GM21737 (cell line): ENCODE results near the gene SMTNL2.

Experiments
- ATAC-seq: cut with Tn5 transposase; IDR thresholded peaks from one replicate; pipeline ENCODE4 v1.9.1; 2021; ENCODE audit warnings: mild to moderate bottlenecking, moderate library complexity; ENCODE audit not compliant: unreplicated experiment

The SMTNL2 gene

DNA sequence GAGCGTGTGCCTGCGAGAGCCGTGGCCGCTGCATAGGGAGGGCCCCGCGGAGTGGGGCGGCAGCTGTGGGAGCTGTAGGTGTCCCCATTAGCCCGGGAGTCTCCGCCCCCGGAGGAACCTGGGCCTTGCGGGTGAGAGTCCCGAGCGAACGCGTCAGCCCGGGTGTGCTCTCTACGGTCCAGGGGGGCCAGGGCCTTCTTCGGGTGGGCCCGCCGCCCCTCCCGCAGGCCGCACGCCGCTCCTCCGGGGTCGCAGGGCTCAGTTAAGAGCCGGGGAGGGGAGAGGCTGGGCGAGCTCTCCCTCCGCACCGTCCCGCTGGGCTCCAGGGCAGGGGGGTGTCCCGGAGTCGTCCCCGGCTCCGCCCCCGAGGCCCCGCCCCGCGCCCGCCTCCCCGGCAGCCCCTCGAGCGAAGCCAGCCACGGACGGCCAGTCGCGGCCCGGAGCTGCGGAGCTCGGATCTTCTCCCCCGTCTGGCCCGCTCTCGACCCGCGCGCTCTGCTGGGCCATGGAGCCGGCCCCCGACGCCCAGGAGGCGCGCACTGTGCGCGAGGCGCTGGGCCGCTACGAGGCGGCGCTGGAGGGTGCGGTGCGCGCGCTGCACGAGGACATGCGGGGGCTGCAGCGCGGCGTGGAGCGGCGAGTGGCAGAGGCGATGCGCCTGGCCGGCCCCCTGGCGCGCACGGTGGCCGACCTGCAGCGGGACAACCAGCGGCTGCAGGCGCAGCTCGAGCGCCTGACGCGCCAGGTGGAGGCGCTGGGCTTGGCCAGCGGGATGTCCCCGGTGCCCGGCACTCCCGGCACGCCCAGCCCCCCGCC is at the start of gene SMTNL2:
Gene SMTNL2 (plus strand): TSS at position 429 of the 816 bp plus-strand sequence. CDS start 77 bp downstream, at position 506.
- ATAC-seq: no peak

DNA sequence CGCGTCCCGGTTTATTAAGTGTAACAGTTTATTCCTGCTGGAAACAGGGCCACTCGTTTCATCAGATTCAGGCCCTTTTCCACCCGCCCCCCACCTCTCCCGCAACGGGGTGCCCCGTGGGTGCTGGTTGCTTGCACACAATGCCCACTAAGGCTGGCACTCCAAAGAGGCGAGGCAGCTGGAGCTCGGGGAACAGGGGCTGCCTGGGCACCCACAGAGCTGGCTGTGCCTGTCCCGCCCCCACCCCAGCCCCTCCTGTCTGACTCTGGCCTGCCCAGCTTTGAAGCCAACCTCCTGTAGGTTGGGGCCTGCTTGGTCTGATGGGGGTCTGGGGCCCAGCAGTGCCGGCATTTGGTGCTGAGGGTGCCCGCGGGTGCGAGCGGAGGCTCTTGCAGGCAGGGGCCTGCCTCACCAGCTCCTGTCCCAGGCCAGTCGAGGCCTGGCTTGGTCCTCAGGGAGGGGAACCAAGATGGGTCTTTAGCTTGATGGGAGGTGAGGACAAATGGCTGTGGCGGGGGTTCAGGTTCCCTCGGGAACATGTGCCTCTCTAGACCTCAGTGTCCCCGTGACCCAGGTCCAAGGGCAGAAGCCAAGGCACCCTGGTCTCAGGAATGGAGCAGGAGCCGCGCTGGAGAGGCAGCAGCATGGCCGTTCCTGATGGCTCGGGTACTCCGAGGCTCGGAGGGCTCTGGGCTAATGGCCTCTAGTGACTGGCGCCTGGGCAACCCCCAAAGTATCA is 49.2 kb upstream of the SMTNL2 start:
- no peak for ATAC-seq

DNA sequence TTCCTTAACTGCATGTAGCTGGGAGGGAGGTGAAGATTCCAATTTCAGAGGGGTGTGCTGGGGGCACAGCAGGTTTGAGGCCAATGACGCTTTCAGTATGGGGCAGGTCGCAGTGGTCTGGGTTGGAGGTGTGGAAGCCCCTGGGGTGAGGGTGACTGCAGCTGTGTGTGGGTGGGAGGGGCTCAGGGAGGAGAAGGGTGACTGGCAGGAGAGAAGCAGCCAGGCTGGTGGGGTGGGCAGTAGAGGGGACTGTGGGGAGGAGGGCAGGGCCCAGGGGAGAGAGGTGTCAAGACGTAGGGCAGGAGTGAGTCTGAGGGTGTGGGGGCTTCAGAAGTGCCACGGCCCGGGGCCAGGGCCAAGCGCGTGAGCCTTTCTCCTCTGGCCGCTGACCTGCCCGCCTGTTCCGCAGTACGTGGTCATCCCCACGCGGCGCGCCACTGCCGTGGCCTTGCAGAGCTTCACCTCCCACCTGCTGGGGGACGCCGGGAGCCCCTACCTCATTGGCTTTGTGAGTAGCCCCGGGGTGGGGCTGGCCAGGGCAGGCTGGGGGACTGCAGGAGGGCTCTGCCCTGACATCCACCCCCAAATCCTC is 48.6 kb upstream of the SMTNL2 start:
- no peak for ATAC-seq

DNA sequence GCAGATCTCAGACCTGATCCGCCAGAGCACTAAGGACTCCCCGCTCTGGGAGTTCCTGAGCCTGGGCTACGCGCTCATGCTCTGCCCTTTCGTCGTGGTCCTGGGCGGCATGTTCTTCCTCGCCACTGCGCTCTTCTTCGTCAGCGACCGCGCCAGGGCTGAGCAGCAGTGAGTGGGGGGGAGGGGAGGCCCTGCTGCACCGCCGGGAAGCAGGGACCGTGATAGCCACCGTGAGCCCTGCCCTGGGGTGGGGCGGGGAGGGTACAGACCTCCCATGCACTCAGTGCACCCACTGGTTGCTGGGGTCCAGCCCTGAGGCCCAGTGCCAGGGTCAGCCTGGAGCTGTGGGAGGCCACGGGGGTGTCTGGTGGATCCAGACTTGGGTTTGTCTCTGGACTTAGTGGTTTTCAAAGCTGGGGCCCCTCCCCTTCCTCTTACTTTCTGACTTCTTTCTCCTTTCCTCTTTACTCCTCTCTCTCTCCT is 48.0 kb upstream of the SMTNL2 start:
- no peak for ATAC-seq

DNA sequence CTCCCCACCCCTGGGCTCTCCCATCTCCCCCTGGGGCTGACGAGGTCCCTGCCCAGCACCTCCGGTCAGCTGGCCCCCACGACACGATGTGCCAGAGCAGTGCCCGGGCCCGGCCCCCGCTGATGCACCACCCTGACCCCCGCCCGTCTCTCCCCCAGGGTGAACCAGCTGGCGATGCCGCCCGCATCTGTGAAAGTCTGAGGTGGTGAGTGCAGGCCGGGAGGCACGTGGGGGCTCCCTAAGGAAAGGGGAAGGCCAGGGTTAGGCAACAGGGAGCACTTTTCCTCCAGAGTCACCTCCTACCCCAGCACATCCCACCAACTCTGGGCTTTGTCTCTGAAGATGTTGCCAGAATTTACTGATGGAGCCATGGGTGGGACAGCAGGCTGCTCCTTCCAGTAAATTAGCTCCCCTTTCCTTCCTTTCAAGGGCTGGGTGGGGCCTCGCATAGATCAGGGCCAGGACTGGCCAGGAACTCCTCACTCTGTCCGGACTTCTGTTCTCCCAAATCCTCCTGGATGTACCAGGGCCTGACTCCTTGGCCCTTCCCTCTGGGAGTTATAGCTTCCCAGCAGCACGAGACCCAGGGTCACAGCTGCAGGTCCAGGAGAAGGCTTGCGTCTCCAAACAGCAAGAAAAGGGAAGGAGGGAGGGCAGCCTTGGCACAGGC is 47.5 kb upstream of the SMTNL2 start:
- no peak for ATAC-seq

DNA sequence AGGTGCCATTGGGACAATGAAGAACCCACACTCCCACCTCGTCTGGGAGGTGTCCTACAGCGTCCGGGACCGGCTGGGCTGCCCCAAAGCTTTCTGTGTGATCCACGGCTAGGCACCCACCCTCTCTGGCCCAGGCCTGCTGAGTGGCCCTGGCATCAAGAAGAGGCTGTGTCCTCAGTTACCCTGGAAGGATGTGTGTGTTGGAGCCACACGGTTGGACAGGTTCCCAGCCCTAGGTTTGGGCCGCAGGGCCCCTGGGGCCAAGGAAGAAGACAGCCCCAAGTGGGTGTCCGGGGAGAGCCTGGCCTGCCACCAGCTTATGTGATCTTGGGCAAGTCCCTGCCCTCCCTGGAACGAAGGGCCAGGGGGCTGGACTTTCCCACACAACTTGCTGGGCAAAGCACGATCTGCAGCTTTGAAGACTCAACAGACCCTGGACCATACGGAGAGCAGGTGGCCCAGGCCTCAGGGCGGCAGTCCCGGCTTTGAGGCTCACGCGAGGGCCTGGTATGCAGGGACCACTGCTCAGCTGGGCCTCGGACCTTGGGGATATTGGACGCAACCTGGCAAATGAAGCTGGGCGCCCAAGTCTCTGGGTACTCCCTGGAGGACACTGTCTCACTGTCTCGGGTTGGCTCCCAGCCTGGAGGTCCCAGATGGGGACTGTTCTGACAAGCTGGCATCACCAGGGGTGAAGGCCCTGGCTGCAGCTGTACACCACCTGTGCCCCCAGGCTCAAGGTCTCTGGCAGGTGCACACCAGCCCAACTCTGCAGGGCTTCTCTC is 46.7 kb upstream of the SMTNL2 start:
- ATAC-seq: no peak

DNA sequence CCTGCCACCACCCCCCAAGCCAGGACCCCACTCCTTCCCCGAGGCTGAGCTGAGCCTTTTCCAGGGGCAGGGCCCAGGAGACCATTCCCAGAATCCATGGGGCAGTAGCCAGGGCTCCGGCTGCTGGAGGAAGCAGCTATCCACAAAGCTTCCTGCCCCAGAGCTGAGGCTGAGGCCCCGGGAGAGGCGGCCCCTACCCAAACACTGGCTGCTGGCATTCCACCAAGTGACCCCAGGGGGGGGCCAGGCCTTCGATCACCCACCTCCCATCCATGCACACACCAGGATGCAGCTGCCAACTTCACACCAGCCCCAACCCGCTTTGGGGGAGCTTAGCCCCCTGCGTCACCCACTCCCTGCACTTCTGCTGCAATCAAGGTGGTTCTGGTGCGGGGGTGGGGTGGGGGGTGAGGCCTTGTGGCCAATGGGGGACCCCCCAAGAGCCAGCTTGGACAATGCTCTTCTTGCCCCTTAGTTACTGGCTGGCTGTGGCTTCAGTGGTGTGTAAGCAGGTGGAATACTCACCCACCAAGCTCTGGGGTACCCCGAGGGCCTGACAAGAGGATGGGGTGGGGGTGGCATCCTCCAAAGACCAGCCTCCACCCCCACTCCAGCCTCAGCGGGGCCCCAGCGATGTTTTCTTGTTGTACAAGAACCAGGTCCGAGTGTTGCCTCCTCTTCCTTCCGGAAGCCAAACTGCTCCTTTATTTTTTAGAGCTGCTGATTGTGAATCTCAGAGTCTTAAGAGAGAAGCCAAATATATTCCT is 45.9 kb upstream of the SMTNL2 start:
- no peak for ATAC-seq

DNA sequence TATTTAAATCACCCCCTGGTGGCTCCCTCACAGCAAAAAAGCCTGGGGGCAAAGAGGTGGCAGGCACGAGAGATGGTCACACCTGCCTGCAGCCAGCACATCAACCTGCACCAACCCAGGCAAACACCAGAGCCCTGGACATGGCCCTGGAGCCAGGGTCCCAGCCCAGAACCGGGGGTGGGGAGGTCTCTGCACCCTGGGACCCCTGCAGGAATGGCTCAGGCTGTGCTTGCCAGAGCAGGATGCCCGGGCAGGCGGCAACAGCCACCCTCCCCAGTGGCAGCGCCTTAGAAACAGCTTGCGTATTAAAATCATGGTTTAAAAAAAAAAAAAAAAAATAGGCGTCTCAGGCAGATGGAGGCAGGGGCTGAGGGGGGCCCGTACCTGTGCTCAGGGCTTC is 45.3 kb upstream of the SMTNL2 start:
- no peak for ATAC-seq

DNA sequence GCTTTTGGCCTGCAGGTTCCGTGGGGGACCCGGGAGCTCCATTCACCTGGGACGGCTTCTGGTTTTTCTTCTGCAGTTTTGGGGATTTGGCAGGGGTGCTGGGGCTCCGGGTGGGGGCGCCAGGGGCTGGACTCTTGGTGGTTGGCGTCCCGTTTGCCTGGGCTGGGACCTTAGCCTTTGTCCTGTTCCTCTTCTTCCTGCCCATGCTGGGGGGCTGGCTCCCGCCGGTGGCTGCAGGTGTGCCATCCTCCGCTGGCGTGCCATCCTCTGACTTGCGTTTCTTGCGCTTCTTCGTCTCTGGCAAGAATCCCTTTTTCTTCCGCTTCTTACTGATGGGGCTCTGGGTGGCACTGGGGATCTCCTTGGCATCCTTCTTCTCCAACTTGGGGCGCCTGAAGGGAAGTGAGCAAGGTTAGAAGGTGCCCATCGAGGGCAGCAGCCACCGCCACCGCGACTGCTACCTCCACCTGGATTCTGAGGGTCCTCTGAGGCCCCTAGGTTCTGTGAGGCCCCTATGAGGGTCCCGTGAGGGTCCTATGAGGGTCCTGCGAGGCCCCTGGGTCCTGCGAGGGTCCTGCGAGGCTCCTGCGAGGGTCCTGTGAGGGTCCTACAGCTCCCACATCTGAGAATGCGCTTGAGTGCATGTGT is 44.6 kb upstream of the SMTNL2 start:
- no peak for ATAC-seq

DNA sequence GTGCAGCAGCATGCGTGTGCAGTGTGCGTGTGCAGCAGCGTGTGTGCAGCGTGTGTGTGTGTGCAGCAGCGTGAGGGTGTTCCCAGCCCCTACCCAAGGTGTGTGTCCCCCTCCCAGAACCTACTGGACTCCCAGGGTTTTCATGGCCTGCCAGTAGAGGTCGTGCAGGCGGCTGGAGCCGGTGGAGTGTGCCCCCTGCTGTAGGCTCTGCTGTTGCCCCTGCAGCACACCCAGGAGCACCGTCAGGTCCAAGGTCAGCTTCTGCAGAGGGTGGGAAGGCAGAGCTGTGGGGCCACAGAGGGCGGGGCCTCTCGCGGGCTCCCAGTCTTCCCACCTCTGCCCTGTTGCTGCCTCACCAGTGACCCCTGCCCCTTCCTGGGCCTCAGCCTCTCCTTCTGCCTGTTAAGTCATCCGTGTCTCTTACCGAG is 44.1 kb upstream of the SMTNL2 start:
- no peak for ATAC-seq

DNA sequence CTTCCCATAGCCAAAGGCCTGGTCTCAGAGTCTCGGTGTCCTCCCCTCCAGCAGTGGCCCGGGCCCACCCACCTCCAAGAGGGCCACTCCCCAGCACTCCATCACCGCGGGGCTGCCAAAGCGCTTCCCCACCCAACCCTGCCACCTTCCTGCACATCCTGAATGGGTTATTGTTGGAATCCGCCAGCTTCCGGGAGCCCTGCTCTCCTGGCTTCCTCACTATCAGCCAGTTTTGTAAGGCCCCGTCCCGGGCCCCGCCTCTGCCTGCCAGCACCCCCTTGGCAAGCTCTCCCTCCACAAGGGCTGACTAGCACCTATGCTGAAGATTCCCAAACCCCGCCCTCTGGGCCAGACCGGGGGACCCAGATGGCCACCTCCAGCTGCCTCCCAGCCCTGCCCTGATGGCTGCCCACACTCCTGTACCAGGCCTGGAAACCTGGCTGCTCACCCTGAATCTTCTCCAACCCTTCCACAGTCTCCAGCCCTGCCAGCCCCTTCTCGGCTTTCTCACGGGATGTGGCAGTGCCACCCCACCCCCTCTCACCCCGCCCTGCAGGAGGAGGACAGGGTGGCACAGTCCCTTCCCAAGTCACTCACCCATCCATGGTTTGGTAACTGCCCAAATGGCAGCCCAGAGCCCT is 43.5 kb upstream of the SMTNL2 start:
- no peak for ATAC-seq

DNA sequence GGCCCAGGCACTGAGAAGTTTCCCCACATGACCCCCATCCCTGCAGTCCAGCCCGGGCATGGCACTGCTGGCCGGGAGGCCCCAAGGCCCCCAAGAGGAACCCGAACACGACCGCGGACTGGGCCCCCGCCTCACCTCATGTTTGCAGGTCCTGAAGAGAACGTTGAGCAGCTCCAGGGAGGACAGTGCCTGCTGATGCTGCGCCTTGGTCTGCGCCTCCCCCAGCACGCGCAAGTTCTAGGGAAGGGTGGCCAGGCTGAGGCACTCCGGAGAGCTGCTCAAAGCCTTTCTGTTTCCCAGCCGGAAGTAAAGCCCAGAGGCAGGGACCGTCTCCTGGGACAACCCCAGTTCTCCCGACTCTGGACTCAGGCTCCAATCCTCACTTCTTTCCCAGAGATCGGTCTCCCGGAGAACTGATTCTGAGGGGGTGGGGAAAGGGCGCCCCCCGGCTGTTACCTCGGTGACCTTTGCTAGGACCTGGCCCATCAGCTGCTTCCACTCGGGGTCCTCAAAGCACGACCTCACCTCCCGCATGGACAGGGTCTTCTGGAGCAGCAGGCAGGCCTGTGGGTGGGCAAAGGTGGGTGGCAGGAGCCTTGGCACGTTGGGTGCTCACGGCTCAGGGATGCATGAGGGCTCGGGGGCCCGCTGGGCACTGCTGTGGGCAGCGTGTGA is 42.9 kb upstream of the SMTNL2 start:
- no peak for ATAC-seq

DNA sequence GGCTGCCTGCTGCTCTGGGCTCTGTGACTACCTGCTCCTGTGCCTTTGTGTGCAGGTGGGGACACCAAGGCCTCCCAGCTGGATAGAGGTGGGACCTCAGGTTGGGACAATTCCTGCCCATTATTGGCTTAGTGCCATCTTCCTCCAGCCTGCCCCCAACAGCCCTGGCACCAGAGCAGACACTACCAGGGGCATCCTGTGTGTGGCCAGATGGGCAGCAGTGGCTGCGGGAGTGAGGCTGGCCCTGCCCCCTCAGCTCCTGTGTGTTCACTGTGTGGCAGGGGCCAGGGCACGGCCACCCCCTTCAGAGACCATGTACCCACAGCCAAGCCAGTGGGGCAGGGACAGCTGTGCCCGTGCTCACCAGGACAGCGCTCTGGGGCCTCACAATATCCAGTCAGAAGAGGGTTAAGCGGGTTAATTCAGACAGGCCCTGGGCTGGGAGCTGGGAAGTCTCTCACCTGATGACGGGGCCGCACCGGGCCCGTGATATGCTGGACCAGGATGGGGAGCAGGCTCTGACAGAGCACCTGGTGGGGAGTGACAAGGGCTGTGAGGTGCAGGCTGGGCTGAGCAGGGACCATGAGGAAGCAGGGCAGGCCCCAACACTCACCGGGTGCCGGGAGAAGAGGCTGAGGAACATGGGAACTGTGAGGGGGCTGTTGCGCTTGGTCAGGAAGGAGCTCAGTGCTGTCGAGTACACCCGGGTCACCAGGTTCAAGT is 42.2 kb upstream of the SMTNL2 start:
- ATAC-seq: no peak

DNA sequence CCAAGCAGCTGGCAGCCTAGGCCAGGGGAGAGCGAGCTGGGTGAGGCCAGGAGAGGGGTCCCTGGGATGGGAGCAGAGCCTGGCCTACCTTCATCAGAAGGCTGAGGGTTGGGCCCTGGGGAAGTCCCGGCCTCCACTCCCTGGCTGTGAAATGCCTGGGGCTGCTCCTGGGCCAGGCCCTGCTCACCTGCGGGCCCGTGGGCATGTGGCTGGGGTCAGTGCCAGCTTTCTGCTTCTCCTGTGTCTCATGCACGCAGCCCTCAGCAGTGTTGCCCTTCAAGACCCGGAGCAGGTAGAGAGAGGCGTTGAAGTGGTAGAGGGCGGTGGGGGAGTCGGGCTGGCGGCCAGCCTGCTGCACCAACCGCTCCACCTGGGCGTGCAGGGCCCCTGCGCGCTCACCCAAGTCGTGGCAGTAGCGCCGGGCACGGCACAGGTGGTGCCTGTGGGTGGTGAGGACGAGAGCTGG is 41.6 kb upstream of the SMTNL2 start:
- no peak for ATAC-seq

DNA sequence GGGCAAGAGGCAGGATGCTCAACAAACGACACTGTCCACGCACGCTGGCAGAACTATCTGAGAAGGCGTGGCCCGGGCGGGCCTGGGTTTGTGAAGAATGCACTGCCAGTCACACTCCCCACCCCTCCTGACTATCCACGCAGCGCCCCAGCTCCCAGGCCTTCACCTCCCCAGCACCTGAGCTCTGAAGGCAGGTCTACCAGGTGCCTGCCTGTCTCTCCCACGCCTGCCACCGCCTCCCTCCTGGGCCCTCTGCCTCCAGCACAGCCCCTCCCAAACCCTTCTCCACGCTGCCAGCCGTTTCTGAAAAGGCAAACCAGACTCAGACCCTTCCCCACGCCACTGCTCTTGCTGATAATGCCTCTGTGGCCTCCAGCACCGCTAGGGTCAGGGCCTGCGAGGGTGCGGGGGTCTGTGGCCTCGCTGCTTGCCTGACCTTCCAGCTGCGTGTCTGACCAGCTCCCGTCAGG is 40.7 kb upstream of the SMTNL2 start:
- ATAC-seq: no peak

DNA sequence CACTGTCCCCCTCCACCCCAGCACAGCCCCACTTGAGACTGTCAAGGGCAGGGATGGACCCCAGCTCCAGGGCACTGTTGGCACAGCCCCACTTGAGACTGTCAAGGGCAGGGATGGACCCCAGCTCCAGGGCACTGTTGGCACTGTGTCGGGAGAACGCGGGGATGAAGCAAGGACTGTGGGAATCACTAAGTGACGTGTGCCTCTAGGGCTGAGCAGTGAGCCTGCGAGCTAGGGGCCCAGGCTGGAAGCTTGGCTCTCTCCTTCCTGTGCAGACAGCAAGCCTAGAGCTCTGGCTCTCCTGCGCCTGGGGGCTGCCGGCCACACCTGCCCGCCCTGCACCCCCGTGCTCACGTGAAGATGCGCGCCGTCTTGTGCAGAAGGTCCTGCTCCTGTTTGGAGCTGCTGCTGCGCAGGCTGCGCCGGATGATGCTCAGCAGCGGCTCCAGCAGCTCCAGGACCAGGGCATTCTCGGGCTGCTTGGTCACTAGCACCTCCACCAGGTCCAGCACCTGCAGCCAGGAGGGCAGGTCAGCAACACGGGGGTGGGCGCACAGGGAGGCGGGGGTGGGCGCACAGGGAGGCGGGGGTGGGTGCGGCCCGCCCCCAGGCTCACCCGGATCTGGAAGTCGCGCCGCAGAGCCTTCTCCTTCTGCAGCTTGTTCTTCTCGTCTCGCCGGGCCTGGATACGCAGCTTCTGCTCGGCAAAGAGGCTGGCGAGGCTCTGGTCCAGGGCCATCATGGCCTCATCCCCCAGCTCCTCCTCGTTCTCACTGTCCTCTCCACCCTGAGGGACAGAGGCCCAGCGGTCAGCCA is 40.0 kb upstream of the SMTNL2 start:
- ATAC-seq: no peak

DNA sequence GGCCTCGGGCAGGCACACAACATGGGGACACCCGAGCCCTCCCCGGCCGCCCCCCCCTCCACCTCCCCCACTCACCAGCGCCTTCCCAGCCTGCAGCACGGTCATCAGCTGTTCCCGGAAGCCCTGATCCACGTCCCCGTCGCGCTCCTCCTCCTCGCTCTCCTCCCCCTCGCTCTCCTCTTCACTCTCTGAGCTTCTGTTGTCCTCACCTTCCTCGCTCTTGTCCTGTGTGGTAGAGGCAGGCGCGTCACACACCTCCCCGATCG is 39.4 kb upstream of the SMTNL2 start:
- ATAC-seq: no peak
